Loucy (cell line): ENCODE measurements around the gene ANAPC4.
"Not testable (repeated sequence)": the region's sequence is repeated elsewhere in the genome, so short reads cannot be mapped to it uniquely, and the experiment has no call there.

Experiments used
- H2AFZ ChIP-seq: fragments of 200-600 bp; sonication (generic); 2 replicates; pipeline ENCODE4 v1.6.0; 2016; ENCODE audit warnings: antibody characterized with exemption, mild to moderate bottlenecking, low read length, moderate library complexity
- H3F3A ChIP-seq: fragments of 200-600 bp; 2 replicates; pipeline ENCODE4 v1.6.0; 2016; ENCODE audit warnings: antibody characterized with exemption, low read depth, mild to moderate bottlenecking
- H3K27me3 ChIP-seq: fragments of 200-600 bp; sonication (generic); 2 replicates; pipeline ENCODE4 v1.6.1; 2014; ENCODE audit warnings: low read length, mild to moderate bottlenecking; ENCODE audit not compliant: insufficient read depth, poor library complexity, severe bottlenecking
- H3K36me3 ChIP-seq: fragments of 200-600 bp; sonication (generic); 2 replicates; pipeline ENCODE4 v1.6.1; 2016; ENCODE audit warnings: low read length; ENCODE audit not compliant: insufficient read depth
- H3K4me1 ChIP-seq: fragments of 200-600 bp; sonication (generic); 2 replicates; pipeline ENCODE4 v1.5.1; 2014; ENCODE audit warnings: low read length, mild to moderate bottlenecking; ENCODE audit not compliant: insufficient read depth, poor library complexity, severe bottlenecking
- H3K4me2 ChIP-seq: fragments of 200-600 bp; sonication (generic); 2 replicates; pipeline ENCODE4 v1.6.0; 2014; ENCODE audit warnings: antibody characterized with exemption, low read length, low read depth, mild to moderate bottlenecking; ENCODE audit not compliant: poor library complexity, severe bottlenecking
- H3K4me3 ChIP-seq: fragments of 200-600 bp; sonication (generic); 2 replicates; pipeline ENCODE4 v1.5.1; 2014; ENCODE audit warnings: low read length, mild to moderate bottlenecking, mixed read lengths; ENCODE audit not compliant: poor library complexity, severe bottlenecking
- H3K79me2 ChIP-seq: fragments of 200-600 bp; sonication (generic); 2 replicates; pipeline ENCODE4 v1.6.1; 2014; ENCODE audit warnings: low read length; ENCODE audit not compliant: insufficient read depth
- H3K9ac ChIP-seq: fragments of 200-600 bp; sonication (generic); 2 replicates; pipeline ENCODE4 v1.6.0; 2014; ENCODE audit warnings: mild to moderate bottlenecking, low read depth, low read length, moderate library complexity; ENCODE audit not compliant: poor library complexity, severe bottlenecking
- H3K9me2 ChIP-seq: fragments of 200-600 bp; sonication (generic); replicated peaks from 2 replicates; pipeline ENCODE4 v1.6.1; 2016; ENCODE audit warnings: low read depth, low read length, mixed read lengths
- H3K9me3 ChIP-seq: fragments of 200-600 bp; sonication (generic); 2 replicates; pipeline ENCODE4 v1.6.1; 2014; ENCODE audit warnings: mild to moderate bottlenecking, antibody characterized with exemption, low read length, low read depth; ENCODE audit not compliant: insufficient read depth
- H4K20me1 ChIP-seq: fragments of 200-600 bp; sonication (generic); 2 replicates; pipeline ENCODE4 v1.6.0; 2014; ENCODE audit warnings: antibody characterized with exemption, low read length, mild to moderate bottlenecking; ENCODE audit not compliant: insufficient read depth, poor library complexity, severe bottlenecking
- EZH2phosphoT487 ChIP-seq: fragments of 200-600 bp; IDR thresholded peaks from 2 replicates; pipeline ENCODE4 v1.6.1; 2018; ENCODE audit warnings: antibody characterized with exemption, mild to moderate bottlenecking, moderate library complexity, borderline replicate concordance
- TF ChIP-seq, protein P1 (sequence below): fragments of 200-600 bp; sonication (generic); conservative IDR thresholded peaks from 2 replicates; pipeline ENCODE4 v1.5.1; 2014; ENCODE audit warnings: mild to moderate bottlenecking, antibody characterized with exemption, low read length

The ANAPC4 gene

DNA sequence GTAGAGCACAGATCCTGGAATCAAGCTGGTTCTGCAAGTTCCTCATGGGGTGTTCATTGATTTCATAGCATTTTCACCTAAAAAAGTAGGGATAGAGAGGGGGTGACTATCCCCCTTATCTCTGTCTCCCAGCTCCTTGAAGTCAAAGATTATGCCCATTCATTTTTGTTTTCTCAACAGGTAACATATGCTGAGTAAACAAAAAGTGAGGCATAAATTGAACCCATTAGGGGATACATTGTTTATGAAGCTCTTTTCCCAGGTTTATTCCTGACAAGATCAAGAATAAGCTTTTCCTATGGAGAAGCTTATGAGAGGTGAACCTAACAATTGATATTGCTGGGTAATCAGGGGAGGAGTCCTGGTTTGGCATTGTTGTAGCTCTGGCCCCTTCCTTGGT is 9.2 kb upstream of the ANAPC4 start:
- Histone ChIP-seq H3K9ac (no peak overlapping the region), H3F3A (no peaks in the 10 kb centered on the region), H3K27me3 (no peaks in the 10 kb centered on the region), H3K4me2 (no peak overlapping the region), H4K20me1 (no peaks in the 10 kb centered on the region), H3K9me2 (no peaks in the 10 kb centered on the region), H3K4me1 (no peaks in the 10 kb centered on the region), H3K36me3 (peaks cover 13% of the 10 kb centered on the region; the same call in 1 of the 2 replicates), H3K4me3 (no peak overlapping the region), H3K9me3 (no peaks in the 10 kb centered on the region), H2AFZ (no peak overlapping the region), H3K79me2 (no peaks in the 10 kb centered on the region)
- TF ChIP-seq EZH2phosphoT487 = no peak
- TF ChIP-seq, protein P1, sequence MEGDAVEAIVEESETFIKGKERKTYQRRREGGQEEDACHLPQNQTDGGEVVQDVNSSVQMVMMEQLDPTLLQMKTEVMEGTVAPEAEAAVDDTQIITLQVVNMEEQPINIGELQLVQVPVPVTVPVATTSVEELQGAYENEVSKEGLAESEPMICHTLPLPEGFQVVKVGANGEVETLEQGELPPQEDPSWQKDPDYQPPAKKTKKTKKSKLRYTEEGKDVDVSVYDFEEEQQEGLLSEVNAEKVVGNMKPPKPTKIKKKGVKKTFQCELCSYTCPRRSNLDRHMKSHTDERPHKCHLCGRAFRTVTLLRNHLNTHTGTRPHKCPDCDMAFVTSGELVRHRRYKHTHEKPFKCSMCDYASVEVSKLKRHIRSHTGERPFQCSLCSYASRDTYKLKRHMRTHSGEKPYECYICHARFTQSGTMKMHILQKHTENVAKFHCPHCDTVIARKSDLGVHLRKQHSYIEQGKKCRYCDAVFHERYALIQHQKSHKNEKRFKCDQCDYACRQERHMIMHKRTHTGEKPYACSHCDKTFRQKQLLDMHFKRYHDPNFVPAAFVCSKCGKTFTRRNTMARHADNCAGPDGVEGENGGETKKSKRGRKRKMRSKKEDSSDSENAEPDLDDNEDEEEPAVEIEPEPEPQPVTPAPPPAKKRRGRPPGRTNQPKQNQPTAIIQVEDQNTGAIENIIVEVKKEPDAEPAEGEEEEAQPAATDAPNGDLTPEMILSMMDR = no peak

GRCh38 chr4:25368315-25368714 is 8.7 kb upstream of the ANAPC4 start:
- H3F3A ChIP-seq = no peaks in the 10 kb centered on the region
- no peaks in the 10 kb centered on the region for H3K79me2 ChIP-seq
- H3K27me3 ChIP-seq = no peaks in the 10 kb centered on the region
- no peaks in the 10 kb centered on the region for H3K9me3 ChIP-seq
- H3K4me3 ChIP-seq = no peak overlapping the region
- H3K36me3 ChIP-seq = peaks cover 13% of the 10 kb centered on the region; the same call in 1 of the 2 replicates
- no peak for TF ChIP-seq EZH2phosphoT487
- TF ChIP-seq, protein P1 = no peak
- H3K4me1 ChIP-seq = no peaks in the 10 kb centered on the region
- no peak overlapping the region for H3K9ac ChIP-seq
- H3K9me2 ChIP-seq = no peaks in the 10 kb centered on the region
- no peaks in the 10 kb centered on the region for H4K20me1 ChIP-seq
- no peak overlapping the region for H2AFZ ChIP-seq
- H3K4me2 ChIP-seq = no peak overlapping the region

DNA sequence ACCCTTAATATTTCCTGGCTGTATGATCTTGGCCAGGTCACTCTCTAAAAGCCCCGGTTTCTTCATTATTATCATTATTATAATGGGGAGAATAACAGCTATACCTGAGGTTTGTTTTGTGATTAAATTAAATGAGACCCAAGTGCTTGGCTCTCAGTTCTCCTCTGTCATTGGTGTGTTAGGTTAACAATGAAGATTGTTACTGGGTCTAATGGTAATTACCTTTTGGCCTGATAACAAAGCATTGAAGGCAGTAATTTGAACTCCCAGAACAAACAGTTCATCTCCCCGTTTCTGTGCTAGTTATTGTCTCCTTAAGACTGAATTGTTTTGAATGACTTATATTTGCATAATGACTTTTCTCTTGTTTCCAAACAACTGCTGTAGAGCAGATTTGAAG is 6.8 kb upstream of the ANAPC4 start:
- no peak overlapping the region for H3K4me3 ChIP-seq
- no peak overlapping the region for H3K9ac ChIP-seq
- H3K36me3 ChIP-seq = peaks cover 13% of the 10 kb centered on the region; the same call in 1 of the 2 replicates
- no peaks in the 10 kb centered on the region for H3K4me1 ChIP-seq
- H2AFZ ChIP-seq = no peak overlapping the region
- no peaks in the 10 kb centered on the region for H3K27me3 ChIP-seq
- no peak overlapping the region for H3K4me2 ChIP-seq
- TF ChIP-seq EZH2phosphoT487 = no peak
- TF ChIP-seq, protein P1 = no peak
- H3K9me2 ChIP-seq = no peaks in the 10 kb centered on the region
- H4K20me1 ChIP-seq = no peaks in the 10 kb centered on the region
- H3K9me3 ChIP-seq = no peaks in the 10 kb centered on the region
- no peaks in the 10 kb centered on the region for H3F3A ChIP-seq
- no peaks in the 10 kb centered on the region for H3K79me2 ChIP-seq

DNA sequence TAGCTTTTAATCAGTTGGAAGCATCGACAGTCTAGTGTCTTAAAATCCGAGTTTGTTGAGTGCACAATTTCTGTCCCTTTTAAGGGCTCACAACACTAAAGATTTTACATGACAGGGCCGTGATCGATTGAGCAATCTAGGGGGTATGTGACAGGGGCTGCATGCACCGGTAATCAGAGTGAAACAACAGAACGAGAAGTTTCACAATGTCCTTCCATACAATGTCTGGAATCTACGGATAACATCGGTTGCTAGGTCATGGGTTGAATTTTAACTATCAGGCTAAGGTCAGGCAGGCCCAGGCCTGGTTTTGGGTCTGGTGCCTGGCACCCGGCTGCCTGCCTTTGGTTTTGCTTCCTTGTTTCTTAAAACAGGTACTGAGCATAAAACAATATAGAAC is 4.5 kb upstream of the ANAPC4 start:
- not testable (repeated sequence) for H3K9ac ChIP-seq, H4K20me1 ChIP-seq, H3K27me3 ChIP-seq, H3K9me3 ChIP-seq, H3K4me3 ChIP-seq, H3F3A ChIP-seq, H3K4me1 ChIP-seq, H3K4me2 ChIP-seq, H3K9me2 ChIP-seq, H2AFZ ChIP-seq, H3K79me2 ChIP-seq
- peaks cover 13% of the 10 kb centered on the region; the same call in 1 of the 2 replicates for H3K36me3 ChIP-seq
